Cardiac muscle cell (in vitro differentiated cells and primary cell): Measurements from ENCODE around the gene DPYD. TPM values are rescaled to one million over a fixed set of nuclear protein-coding genes. Genes with fewer than 3 reads are reported as not detected.
A peak's percentile ranks its signal among the peaks of the same experiment; 100 is the strongest.

Experiments used
- DNase-seq, 2 donors: peaks; one replicate each; pipeline versions ENCODE4 v3.0.0 to v3.0.0-alpha.2; 2010 to 2017; ENCODE audit warnings: low read depth in 1 of 2, low spot score in 1 of 2
- H3K27ac ChIP-seq: fragments of 200-600 bp; sonication (generic); 2 replicates; pipeline ENCODE4 v1.5.1; 2016
- H3K27me3 ChIP-seq: fragments of 200-600 bp; sonication (generic); 2 replicates; pipeline ENCODE4 v1.6.0; 2016; ENCODE audit warnings: control low read depth
- H3K36me3 ChIP-seq: fragments of 200-600 bp; sonication (generic); 2 replicates; pipeline ENCODE4 v1.5.1; 2016; ENCODE audit warnings: control low read depth
- H3K4me1 ChIP-seq: fragments of 200-600 bp; sonication (generic); 2 replicates; pipeline ENCODE4 v1.8.1; 2017; ENCODE audit warnings: low read depth, mild to moderate bottlenecking, mixed run types
- H3K4me3 ChIP-seq: fragments of 200-600 bp; sonication (generic); 2 replicates; pipeline ENCODE4 v1.5.1; 2016; ENCODE audit warnings: mild to moderate bottlenecking
- H3K9me3 ChIP-seq: fragments of 200-600 bp; sonication (generic); 2 replicates; pipeline ENCODE4 v1.5.1; 2017; ENCODE audit warnings: low read depth, mild to moderate bottlenecking, control low read depth
- polyA plus RNA-seq: library from polyadenylated mRNA; unstranded; fragments of >200 nt; fragmentation: Nextera tagmentation; extraction: Ambion mirVana; gene quantifications from 2 replicates; pipeline ENCODE4 v1.2.1, GENCODE V29; 2016
- total RNA-seq: library from RNA; depleted of rRNA; stranded (reverse); fragments of >200 nt; gene quantifications from 2 replicates; pipeline ENCODE4 v1.2.3, GENCODE V29; 2016
- TF ChIP-seq, protein P1 (sequence below): IDR thresholded peaks from 2 replicates; pipeline ENCODE4 v1.5.1; 2012; ENCODE audit warnings: low read depth, mild to moderate bottlenecking, low read length

Gene DPYD
- total and polyA plus RNA-seq, 2 experiments from 2014 or later: 0.66 to 2.0 TPM

DNA sequence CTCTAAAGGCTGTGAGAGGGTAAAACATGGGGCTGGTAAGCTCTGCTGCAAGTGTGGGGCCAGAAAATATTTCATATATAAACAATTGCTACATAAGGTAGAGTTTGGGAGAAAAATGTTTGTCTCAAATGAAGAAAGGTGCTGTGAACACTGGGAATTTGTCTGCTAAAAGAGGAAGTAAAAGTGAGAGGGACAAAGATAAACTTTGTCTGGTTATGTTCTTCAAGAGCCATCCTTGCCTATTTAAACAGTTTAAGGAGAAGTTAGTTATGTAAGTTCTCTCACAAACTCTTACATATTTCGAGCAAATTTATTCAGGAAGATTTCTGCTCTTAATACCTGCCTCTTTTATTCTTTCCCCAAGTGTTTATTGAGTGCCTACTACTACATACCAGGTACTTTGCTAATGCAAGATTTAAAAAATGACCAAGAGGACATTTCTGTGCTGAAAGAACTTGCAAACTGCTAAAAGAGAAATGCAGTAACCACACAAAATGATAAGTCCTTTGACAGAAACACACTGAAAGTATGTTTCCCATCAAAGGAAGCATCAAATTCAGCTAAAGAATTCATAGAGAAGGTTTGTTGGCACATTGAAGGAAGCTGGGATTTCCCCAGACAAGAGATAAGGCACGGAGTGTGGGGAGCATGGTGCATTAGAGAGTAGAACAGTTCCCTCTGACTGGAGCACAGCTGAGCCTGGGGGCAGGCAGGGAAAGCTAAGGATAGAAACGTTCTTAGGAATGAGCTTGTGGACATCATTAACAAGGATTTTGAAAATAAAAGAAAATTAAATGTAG, 650.1 kb downstream of the DPYD start:
- Histone ChIP-seq H3K4me1 (no peaks in the 10 kb centered on the region), H3K36me3 (no peaks in the 10 kb centered on the region), H3K27ac (no peak overlapping the region), H3K4me3 (no peak overlapping the region), H3K27me3 (no peaks in the 10 kb centered on the region), H3K9me3 (no peaks in the 10 kb centered on the region)
- peak; percentile 11 to 73 for DNase-seq
- TF ChIP-seq, protein P1, sequence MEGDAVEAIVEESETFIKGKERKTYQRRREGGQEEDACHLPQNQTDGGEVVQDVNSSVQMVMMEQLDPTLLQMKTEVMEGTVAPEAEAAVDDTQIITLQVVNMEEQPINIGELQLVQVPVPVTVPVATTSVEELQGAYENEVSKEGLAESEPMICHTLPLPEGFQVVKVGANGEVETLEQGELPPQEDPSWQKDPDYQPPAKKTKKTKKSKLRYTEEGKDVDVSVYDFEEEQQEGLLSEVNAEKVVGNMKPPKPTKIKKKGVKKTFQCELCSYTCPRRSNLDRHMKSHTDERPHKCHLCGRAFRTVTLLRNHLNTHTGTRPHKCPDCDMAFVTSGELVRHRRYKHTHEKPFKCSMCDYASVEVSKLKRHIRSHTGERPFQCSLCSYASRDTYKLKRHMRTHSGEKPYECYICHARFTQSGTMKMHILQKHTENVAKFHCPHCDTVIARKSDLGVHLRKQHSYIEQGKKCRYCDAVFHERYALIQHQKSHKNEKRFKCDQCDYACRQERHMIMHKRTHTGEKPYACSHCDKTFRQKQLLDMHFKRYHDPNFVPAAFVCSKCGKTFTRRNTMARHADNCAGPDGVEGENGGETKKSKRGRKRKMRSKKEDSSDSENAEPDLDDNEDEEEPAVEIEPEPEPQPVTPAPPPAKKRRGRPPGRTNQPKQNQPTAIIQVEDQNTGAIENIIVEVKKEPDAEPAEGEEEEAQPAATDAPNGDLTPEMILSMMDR: no peak

DNA sequence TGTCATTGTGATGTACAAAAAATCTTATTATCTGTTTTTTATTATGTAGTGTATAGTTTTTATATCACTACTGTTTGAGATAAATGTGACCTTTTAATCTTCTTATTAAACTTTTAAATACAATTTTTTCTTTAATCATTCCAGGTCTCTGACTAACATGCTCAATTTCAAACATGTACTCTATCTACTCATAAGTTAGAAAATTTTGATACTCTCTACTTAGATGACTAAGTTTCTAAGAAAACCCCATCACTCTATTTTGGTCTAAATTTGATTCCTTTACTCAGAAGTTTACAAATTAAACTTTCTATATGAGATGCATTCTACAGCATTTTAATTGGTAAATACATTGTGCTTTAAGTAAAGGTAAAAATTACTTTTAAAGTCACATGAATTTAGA, 655.2 kb downstream of the DPYD start:
- H3K9me3 ChIP-seq: no peaks in the 10 kb centered on the region
- H3K4me3 ChIP-seq: no peak overlapping the region
- no peaks in the 10 kb centered on the region for H3K27me3 ChIP-seq
- TF ChIP-seq, protein P1: no peak
- H3K4me1 ChIP-seq: no peaks in the 10 kb centered on the region
- no peaks in the 10 kb centered on the region for H3K36me3 ChIP-seq
- DNase-seq: no peak
- no peak overlapping the region for H3K27ac ChIP-seq

DNA sequence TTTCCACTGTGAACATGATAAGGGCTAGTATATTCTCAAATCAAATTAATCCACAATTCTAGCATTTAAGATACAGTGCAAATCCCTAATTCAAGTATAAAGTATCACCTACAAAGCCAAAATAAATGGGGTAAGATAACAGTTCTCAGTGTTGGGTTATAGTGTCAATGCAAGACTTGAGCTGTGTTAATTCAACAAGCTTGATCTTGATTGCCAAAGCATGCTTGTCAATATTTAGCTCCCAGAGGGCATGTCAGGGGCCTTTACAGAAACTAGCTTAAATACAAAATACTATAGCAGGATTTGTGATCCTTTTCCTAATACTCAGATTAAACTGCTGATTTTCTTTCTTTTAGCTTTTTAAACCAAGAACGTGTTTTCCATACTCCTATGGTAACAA, 658.0 kb downstream of the DPYD start:
- Histone ChIP-seq H3K9me3 (no peaks in the 10 kb centered on the region), H3K27ac (no peak overlapping the region), H3K27me3 (no peaks in the 10 kb centered on the region), H3K4me3 (no peak overlapping the region), H3K4me1 (no peaks in the 10 kb centered on the region), H3K36me3 (no peaks in the 10 kb centered on the region)
- DNase-seq: no peak
- TF ChIP-seq, protein P1: no peak

DNA sequence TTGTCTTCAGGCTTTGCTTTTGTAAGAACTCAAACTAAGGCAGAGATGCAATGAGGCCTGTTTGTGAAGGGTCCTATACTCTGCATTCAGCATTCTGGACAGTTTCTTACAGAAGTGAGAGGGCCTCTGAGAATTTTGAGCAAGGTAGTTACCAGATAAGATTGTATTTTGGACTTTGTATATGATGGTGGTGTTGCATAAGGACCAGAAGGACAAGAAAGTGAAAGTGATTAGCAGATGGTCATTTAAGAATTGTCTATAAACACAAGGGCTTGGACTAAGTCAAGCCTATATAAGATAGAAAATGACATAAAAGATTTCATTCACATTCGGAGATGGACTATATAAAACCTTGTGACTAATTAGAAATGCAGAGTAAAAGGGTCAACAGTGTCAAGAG, 662.2 kb downstream of the DPYD start:
- Histone ChIP-seq H3K9me3 (no peaks in the 10 kb centered on the region), H3K27me3 (no peaks in the 10 kb centered on the region)

DNA sequence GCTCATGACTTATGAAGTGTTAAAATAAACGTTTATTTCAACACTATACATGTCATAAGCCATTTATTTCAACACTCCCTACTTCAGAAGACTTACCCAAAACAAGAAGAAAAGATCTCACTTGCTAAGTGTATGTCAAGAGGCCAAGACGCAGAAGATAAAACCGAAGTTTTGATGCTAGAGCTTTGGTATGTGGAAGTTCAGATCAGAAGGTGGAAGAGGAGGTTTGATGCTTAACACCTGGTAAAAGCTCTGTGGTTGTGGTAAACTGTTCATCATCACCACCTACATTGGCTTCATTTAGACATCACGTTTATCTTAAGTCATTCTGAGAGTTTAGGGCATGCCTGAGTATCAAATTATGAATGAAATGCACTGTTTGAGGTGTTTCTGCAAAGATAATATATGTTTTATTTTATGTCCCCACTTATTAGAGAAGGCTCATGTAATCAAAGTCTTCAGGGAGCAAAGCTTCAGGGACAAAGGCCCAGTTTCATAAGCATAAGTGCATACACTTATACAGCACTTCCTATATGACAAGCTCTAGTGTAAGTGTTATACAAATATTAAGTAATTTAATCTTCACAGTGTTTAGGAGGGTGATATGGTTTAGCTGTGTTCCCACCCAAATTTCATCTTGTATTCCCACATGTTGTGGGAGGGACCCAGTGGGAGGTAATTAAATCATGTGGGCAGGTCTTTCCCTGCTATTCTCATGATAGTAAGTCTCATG, 665.9 kb downstream of the DPYD start:
- TF ChIP-seq, protein P1: no peak
- Histone ChIP-seq H3K36me3 (no peaks in the 10 kb centered on the region), H3K4me1 (no peaks in the 10 kb centered on the region), H3K4me3 (no peak overlapping the region), H3K9me3 (no peaks in the 10 kb centered on the region), H3K27ac (no peak overlapping the region), H3K27me3 (no peaks in the 10 kb centered on the region)
- no peak for DNase-seq

More for the DNA sequence above, 662.2 kb downstream of the DPYD start:
- Histone ChIP-seq H3K27ac (no peak overlapping the region), H3K4me1 (no peaks in the 10 kb centered on the region), H3K36me3 (no peaks in the 10 kb centered on the region), H3K4me3 (no peak overlapping the region)
- DNase-seq: no peak
- TF ChIP-seq, protein P1: no peak
